HEK293T (cell line): ENCODE results near the gene NRTN.

Experiments
- BHLHE40 ChIP-seq: fragments of 450-650 bp; IDR thresholded peaks from 2 replicates; pipeline ENCODE4 v1.6.1; 2016; ENCODE audit warnings: mild to moderate bottlenecking, moderate library complexity, borderline replicate concordance
- ELF4 ChIP-seq: fragments of 450-650 bp; IDR thresholded peaks from 2 replicates; pipeline ENCODE4 v1.6.1; 2017; ENCODE audit warnings: antibody characterized with exemption
- FOXA1 ChIP-seq: fragments of 450-650 bp; IDR thresholded peaks from 2 replicates; pipeline ENCODE4 v1.6.1; 2016; ENCODE audit warnings: mild to moderate bottlenecking
- FOXK2 ChIP-seq: fragments of 450-650 bp; IDR thresholded peaks from 2 replicates; pipeline ENCODE4 v1.6.1; 2016; ENCODE audit warnings: mild to moderate bottlenecking
- NFRKB ChIP-seq: fragments of 450-650 bp; IDR thresholded peaks from 2 replicates; pipeline ENCODE4 v1.6.1; 2016; ENCODE audit warnings: mild to moderate bottlenecking, moderate library complexity
- PKNOX1 ChIP-seq: fragments of 450-650 bp; IDR thresholded peaks from 2 replicates; pipeline ENCODE4 v1.6.1; 2016
- SP1 ChIP-seq: fragments of 450-650 bp; IDR thresholded peaks from 2 replicates; pipeline ENCODE4 v1.6.1; 2017
- TARDBP ChIP-seq: fragments of 450-650 bp; IDR thresholded peaks from 2 replicates; pipeline ENCODE4 v1.6.1; 2016
- ZNF384 ChIP-seq: fragments of 450-650 bp; IDR thresholded peaks from 2 replicates; pipeline ENCODE4 v1.6.1; 2016

DNA sequence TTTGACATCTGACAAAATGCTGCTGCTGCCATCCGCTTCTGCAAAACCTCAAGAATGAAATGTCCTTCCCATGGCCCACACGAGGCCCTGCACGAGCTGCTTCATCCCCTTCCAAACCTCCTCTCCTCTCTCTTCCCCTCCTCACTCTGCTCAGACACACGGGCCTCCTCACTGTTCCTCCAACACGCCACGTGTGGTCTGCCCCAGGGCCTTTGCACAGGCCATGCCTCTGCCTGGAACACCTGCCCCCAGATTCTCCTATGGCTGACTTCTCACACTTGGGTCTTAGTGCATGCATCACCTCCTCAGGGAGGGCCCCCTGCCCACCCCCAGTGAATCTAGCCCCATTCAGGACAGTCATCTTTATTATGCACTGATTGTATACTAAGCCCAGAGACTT is 15.9 kb downstream of the NRTN start:
- peak; percentile 6; the same call in 1 of the 2 replicates for TF ChIP-seq ZNF384
- no peak for TF ChIP-seq SP1
- TF ChIP-seq NFRKB: no peak
- TF ChIP-seq FOXK2: no peak
- no peak for TF ChIP-seq PKNOX1
- TF ChIP-seq ELF4: no peak
- no peak for TF ChIP-seq FOXA1
- TF ChIP-seq BHLHE40: no peak
- no peak for TF ChIP-seq TARDBP
